ENCODE measurements around the gene OR2Z1.

The OR2Z1 gene

GRCh38 chr19:8721334-8721733 is at the start of gene OR2Z1:
Gene OR2Z1, plus strand, starts transcription at chr19:8721634. Its CDS starts 9,395 bp downstream, at chr19:8731029.
- no peak for DNase-seq

- DNase-seq, result no peak
Observed at GRCh38 chr19:8673276-8673891, 48.0 kb upstream of the OR2Z1 start.

GRCh38 chr19:8675066-8675465 is 46.4 kb upstream of the OR2Z1 start:
- DNase-seq, result no peak

GRCh38 chr19:8678244-8678807 is 43.1 kb upstream of the OR2Z1 start:
- no peak for DNase-seq

GRCh38 chr19:8680676-8681344 is 40.6 kb upstream of the OR2Z1 start:
- no peak for DNase-seq

GRCh38 chr19:8681345-8682029 is 39.9 kb upstream of the OR2Z1 start:
- DNase-seq, result no peak

DNA sequence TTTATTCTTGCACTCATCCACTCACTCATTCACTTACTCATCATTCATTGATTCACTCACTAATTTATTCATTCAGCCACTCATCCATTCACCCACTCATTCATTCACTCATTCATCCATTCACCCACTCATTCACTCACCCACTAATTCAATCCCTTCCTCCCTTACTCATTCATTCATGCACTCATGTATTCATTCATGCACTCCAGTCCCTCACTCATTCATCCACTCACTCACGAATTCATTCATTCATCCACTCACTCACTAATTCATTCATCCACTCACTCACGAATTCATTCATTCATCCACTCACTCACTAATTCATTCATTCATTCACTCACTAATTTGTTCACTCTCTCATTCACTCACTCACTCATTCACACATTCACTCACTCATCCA is 39.0 kb upstream of the OR2Z1 start:
- no peak for DNase-seq

GRCh38 chr19:8682931-8683330 is 38.5 kb upstream of the OR2Z1 start:
- DNase-seq, result no peak

GRCh38 chr19:8684001-8684902 is 37.2 kb upstream of the OR2Z1 start:
- DNase-seq, result no peak

GRCh38 chr19:8686549-8686948 is 34.9 kb upstream of the OR2Z1 start:
- DNase-seq, result no peak

GRCh38 chr19:8688930-8689329 is 32.5 kb upstream of the OR2Z1 start:
- DNase-seq, result no peak

GRCh38 chr19:8690753-8691539 is 30.5 kb upstream of the OR2Z1 start:
- DNase-seq, result no peak

GRCh38 chr19:8695501-8695900 is 25.9 kb upstream of the OR2Z1 start:
- no peak for DNase-seq

DNA sequence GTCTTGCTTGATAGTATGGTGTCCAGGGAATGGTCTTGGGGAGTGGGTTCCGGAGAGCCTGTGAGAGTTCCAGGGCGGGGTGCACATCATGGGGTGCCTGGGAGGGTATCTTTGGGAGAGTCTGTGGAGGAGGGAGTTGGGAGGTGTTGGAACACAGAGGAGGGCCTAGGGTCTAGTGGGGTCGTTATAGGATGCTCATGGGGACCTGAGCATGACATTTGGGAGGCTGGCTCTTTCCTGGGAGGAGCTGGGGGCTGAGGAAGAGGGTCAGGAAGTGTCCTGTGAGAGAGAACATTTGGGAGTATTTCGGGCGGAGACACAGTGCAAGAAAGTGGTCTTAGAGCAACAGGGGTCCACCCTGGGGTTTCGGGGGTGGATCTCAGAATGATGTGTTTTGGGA is 25.5 kb upstream of the OR2Z1 start:
- no peak for DNase-seq

- DNase-seq, result no peak
Observed at GRCh38 chr19:8696993-8697392, 24.4 kb upstream of the OR2Z1 start.

- no peak for DNase-seq
Observed at GRCh38 chr19:8697671-8698432, 23.6 kb upstream of the OR2Z1 start.

- DNase-seq, result no peak
Observed at GRCh38 chr19:8698433-8699063, 22.9 kb upstream of the OR2Z1 start, which contains the start of gene ACTL9. Gene ACTL9, minus strand, starts transcription at chr19:8698795. Its CDS starts 94 bp downstream, at chr19:8698701.

- no peak for DNase-seq
Observed at GRCh38 chr19:8699908-8700307, 21.5 kb upstream of the OR2Z1 start.

- no peak for DNase-seq
Observed at GRCh38 chr19:8700956-8701355, 20.5 kb upstream of the OR2Z1 start.

GRCh38 chr19:8702350-8702749 is 19.1 kb upstream of the OR2Z1 start:
- DNase-seq, result peak in 1 of 2 donors; percentile 93

DNA sequence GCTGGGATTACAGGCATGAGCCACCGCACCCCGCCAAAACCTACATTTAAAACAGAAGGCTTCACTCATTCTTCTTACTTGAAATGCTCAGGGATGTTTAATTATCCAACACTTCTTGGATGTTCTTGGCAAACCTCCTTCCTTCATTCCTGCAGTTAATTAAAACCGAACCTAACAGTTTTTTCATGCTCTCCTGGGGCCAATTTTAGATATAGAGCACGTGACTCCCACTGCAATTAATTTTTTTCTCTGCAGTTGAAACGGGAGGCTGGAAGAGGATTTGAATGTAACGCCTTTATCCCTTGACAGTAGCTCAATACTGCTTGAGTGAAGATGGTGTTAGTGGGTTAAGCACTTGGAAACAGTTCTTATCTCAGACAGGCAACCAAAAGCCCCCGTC is 18.2 kb upstream of the OR2Z1 start:
- no peak for DNase-seq

Data from bone marrow (tissue), 2 donors.